Activated naive CD8-positive, alpha-beta T cell treated with anti-CD3 and anti-CD28 coated beads, Interleukin-2, amount 50 U/mL, for 24 hours (primary cell): ENCODE measurements around the gene SH3RF3.
A peak's percentile ranks its signal among the peaks of the same experiment; 100 is the strongest.
"Not testable (repeated sequence)": the region's sequence is repeated elsewhere in the genome, so short reads cannot be mapped to it uniquely, and the experiment has no call there.

Source experiments
- ATAC-seq: fragments of 150-1000 bp; cut with Tn5 transposase; one replicate; pipeline ENCODE4 v1.10.0; 2021
- DNase-seq: peaks from one replicate; pipeline ENCODE4 v3.0.0; 2021
- H3K27ac Mint-ChIP-seq: one replicate; pipeline ENCODE4 v1.8.0; 2021; ENCODE audit warnings: mild to moderate bottlenecking, mixed read lengths
- H3K27me3 Mint-ChIP-seq: one replicate; pipeline ENCODE4 v1.8.0; 2021; ENCODE audit warnings: mixed read lengths
- H3K36me3 Mint-ChIP-seq: one replicate; pipeline ENCODE4 v1.8.0; 2021; ENCODE audit warnings: low read depth, mixed read lengths
- H3K4me1 Mint-ChIP-seq: one replicate; pipeline ENCODE4 v1.8.0; 2021; ENCODE audit warnings: mixed read lengths
- H3K4me3 Mint-ChIP-seq: one replicate; pipeline ENCODE4 v1.8.0; 2021; ENCODE audit warnings: mild to moderate bottlenecking, moderate library complexity, mixed read lengths
- H3K9me3 Mint-ChIP-seq: one replicate; pipeline ENCODE4 v1.8.0; 2021; ENCODE audit warnings: mixed read lengths

The SH3RF3 gene

GRCh38 chr2:109098921-109099273 is 30.1 kb upstream of the SH3RF3 start:
- no peaks in the 10 kb centered on the region for H3K27me3 Mint-ChIP-seq
- ATAC-seq, result no peak
- peaks cover 11% of the 10 kb centered on the region for H3K4me1 Mint-ChIP-seq
- no peak for DNase-seq
- H3K4me3 Mint-ChIP-seq, result no peak overlapping the region
- no peak overlapping the region for H3K27ac Mint-ChIP-seq
- H3K36me3 Mint-ChIP-seq, result no peaks in the 10 kb centered on the region
- H3K9me3 Mint-ChIP-seq, result peaks cover 10% of the 10 kb centered on the region

DNA sequence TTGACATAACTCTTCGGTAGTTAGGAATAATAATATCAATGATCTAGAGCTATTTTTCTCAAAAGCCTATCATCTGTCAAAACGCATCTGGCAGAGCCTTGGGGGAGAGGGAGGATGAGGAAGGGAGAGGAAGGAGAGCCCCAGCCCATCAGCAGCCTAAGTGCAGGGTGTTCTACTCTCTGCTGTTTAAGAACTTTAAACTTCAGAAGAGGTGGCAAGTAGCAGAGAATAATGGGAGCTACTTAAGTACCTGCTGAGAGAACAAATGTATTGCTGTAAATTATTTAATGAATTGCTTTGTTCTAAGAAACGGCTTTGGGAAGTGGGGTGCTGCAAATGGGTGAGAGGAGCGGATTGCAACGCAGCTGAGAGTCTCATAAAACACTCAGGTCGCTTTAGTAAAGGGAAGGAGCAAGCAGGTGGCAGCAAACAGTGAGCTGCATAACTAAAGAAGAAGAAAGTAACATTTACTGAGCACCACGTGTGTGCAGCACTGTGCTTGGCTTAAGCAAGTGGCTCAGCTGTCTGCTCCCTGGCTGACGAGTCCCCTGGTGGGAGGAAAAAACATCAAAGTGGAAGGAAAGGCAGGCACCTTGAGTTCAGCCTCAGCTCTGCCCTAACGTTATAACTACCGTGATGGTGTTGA is 26.3 kb upstream of the SH3RF3 start:
- DNase-seq (no peak), ATAC-seq (peak; percentile 54)
- H3K27me3 Mint-ChIP-seq, result no peaks in the 10 kb centered on the region
- H3K4me1 Mint-ChIP-seq, result peaks cover 11% of the 10 kb centered on the region
- H3K9me3 Mint-ChIP-seq, result no peaks in the 10 kb centered on the region
- H3K4me3 Mint-ChIP-seq, result no peak overlapping the region
- no peak overlapping the region for H3K27ac Mint-ChIP-seq
- H3K36me3 Mint-ChIP-seq, result no peaks in the 10 kb centered on the region

DNA sequence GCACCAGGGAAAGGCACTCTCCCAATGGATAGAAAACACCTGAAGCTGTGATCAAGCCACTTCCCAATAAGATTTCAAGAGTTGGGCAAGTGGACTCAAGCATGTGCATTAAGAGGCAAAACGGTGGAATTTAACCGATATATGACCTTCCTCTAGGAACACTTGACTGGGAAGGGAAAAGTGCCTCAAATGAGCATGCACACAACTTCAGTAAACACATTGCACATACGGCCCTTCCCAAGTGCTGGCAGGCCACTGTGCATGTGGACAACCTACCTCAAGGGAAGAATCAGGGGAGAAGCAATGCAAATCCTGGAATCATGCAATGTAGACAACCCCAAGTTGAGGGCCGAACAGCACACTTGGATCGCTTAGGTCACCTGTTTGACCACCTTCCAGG is 23.9 kb upstream of the SH3RF3 start:
- no peaks in the 10 kb centered on the region for H3K9me3 Mint-ChIP-seq
- H3K27me3 Mint-ChIP-seq, result no peaks in the 10 kb centered on the region
- H3K27ac Mint-ChIP-seq, result no peak overlapping the region
- ATAC-seq (no peak), DNase-seq (no peak)
- H3K4me1 Mint-ChIP-seq, result peaks cover 11% of the 10 kb centered on the region
- no peaks in the 10 kb centered on the region for H3K36me3 Mint-ChIP-seq
- no peak overlapping the region for H3K4me3 Mint-ChIP-seq

DNA sequence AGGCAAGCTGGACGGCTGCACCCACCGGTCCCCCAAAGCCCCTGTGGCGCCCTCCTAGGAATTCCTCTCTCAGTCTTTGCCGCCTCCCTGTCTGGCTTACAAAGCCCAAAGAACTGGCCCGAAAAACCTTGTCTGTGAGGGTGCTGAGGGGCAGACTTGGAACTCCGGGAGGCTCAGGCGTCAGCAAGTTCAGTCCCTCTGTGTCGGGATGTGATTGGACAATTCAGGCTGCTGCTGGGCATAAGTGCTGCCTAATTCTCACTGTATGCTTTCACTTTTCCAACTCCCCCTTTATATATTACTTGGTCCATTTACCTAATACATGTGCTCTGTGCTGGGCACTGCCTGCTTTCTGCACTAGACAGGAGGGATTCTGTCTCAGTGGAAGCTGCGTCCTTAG is 20.3 kb upstream of the SH3RF3 start:
- ATAC-seq, result no peak
- H3K9me3 Mint-ChIP-seq, result no peaks in the 10 kb centered on the region
- DNase-seq, result no peak
- H3K27ac Mint-ChIP-seq, result no peak overlapping the region
- H3K4me1 Mint-ChIP-seq, result no peaks in the 10 kb centered on the region
- no peak overlapping the region for H3K4me3 Mint-ChIP-seq
- H3K36me3 Mint-ChIP-seq, result no peaks in the 10 kb centered on the region
- H3K27me3 Mint-ChIP-seq, result no peaks in the 10 kb centered on the region

DNA sequence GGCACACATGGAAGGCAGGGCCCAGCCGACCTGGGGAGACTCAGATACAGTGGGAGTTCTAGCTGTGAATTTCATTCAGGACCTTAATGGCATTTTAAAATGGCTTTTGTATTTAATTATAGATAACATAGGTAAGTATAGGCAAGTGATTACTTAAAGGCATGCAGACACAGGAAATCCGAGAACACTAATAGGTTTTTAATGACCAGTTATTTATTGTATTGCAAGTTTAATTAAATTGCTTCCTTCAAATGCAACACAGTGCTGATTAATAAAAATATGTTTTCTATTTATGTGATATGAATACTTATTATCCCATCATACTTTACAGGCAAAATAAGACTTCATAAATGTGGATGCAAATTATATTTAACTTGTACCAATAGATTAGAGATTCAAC is 19.7 kb upstream of the SH3RF3 start:
- Mint-ChIP-seq H3K27me3 (no peaks in the 10 kb centered on the region), H3K9me3 (no peaks in the 10 kb centered on the region), H3K27ac (no peak overlapping the region), H3K4me1 (no peaks in the 10 kb centered on the region), H3K4me3 (no peak overlapping the region), H3K36me3 (no peaks in the 10 kb centered on the region)
- ATAC-seq (no peak), DNase-seq (no peak)

DNA sequence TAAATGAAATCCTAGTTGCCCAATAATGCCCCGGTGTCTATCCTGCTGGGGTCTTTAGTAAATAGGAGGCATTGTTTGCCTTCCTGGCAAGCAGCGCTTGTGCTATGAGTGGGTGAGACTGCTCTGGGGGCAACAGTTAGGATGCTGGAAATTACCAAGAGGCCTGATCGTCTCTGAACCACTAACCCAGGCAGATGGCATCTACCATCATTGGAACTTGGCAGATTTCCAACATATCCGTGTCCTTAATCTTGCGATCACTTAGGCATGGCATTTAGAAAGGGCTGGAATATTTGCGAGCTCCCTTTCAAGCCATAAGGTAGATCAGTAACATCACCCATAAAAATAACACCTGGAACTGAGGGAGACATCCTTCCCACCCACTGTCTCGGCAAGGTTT is 18.8 kb upstream of the SH3RF3 start:
- H3K36me3 Mint-ChIP-seq, result no peaks in the 10 kb centered on the region
- H3K27me3 Mint-ChIP-seq, result no peaks in the 10 kb centered on the region
- H3K9me3 Mint-ChIP-seq, result no peaks in the 10 kb centered on the region
- no peak for DNase-seq
- no peak overlapping the region for H3K4me3 Mint-ChIP-seq
- H3K4me1 Mint-ChIP-seq, result no peaks in the 10 kb centered on the region
- H3K27ac Mint-ChIP-seq, result no peak overlapping the region
- ATAC-seq, result no peak

- not testable (repeated sequence) for H3K36me3 Mint-ChIP-seq, DNase-seq, ATAC-seq, H3K27me3 Mint-ChIP-seq, H3K9me3 Mint-ChIP-seq, H3K27ac Mint-ChIP-seq, H3K4me3 Mint-ChIP-seq
- peaks cover 12% of the 10 kb centered on the region for H3K4me1 Mint-ChIP-seq
Observed at GRCh38 chr2:109117181-109117580, 11.8 kb upstream of the SH3RF3 start.

DNA sequence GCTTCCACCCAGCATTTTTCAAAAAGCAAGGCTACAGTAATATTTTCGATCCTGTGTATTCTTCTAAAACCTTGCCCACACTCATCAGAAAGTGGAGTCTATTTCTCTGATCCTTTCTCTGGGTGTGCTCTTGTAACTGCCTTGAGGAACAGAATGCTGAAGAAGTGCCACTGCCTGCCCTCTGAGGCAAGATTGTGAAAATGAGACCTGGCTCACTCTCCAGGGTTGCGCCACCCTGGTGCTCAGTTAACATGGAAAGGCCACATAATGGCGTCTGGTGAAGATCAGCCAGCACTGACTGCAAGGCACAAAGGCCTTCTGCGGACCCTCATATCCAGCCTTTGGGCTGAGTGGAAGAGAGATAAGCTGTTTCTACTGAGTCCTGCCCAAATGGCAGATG is 11.2 kb upstream of the SH3RF3 start:
- H3K27me3 Mint-ChIP-seq, result no peaks in the 10 kb centered on the region
- H3K9me3 Mint-ChIP-seq, result no peaks in the 10 kb centered on the region
- no peak overlapping the region for H3K4me3 Mint-ChIP-seq
- DNase-seq, result no peak
- no peaks in the 10 kb centered on the region for H3K36me3 Mint-ChIP-seq
- no peak overlapping the region for H3K27ac Mint-ChIP-seq
- no peak for ATAC-seq
- peaks cover 12% of the 10 kb centered on the region for H3K4me1 Mint-ChIP-seq

DNA sequence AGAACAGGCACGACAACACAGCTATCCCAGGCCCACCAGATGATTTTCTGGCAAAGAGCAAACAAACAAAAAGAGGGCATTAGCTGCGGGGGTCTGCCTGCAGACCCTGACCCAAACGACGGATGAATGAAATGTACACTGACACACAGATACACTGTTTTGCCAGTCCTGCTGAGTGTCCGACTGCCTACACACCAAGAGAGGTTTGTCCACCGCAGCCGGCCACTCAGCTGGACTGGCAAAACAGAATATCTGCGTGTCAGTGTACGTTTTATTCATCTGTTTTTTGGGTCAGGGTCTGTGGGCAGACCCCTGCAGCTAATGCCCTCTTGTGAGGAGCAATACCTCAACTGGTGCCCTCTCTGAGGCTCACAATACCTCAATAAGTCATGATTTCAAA is 10.7 kb upstream of the SH3RF3 start:
- no peaks in the 10 kb centered on the region for H3K27me3 Mint-ChIP-seq
- no peaks in the 10 kb centered on the region for H3K9me3 Mint-ChIP-seq
- DNase-seq (no peak), ATAC-seq (no peak)
- H3K4me1 Mint-ChIP-seq, result peaks cover 12% of the 10 kb centered on the region
- H3K4me3 Mint-ChIP-seq, result no peak overlapping the region
- H3K36me3 Mint-ChIP-seq, result no peaks in the 10 kb centered on the region
- no peak overlapping the region for H3K27ac Mint-ChIP-seq

DNA sequence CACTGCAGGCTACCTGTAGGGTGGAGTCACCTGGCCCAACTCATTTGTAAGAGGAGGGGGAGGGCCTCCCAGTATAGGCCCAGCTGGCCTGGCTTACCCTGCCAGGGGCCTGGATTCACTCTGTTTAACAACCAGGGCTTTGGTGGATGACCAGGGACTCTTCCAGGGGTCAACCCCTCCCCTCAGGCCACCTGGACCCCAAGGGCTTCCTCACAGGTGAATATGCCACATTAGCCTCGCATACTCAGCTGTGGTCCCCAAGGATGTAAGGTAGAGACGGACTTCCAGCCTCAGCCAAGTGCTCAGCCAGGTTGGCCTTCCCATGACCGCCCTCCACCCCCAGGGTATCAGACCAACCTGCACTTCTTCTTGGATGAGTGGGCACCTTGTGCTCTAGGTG is 8.8 kb upstream of the SH3RF3 start:
- DNase-seq (no peak), ATAC-seq (no peak)
- no peaks in the 10 kb centered on the region for H3K36me3 Mint-ChIP-seq
- no peaks in the 10 kb centered on the region for H3K9me3 Mint-ChIP-seq
- no peak overlapping the region for H3K27ac Mint-ChIP-seq
- peaks cover 13% of the 10 kb centered on the region for H3K4me1 Mint-ChIP-seq
- no peak overlapping the region for H3K4me3 Mint-ChIP-seq
- H3K27me3 Mint-ChIP-seq, result no peaks in the 10 kb centered on the region

DNA sequence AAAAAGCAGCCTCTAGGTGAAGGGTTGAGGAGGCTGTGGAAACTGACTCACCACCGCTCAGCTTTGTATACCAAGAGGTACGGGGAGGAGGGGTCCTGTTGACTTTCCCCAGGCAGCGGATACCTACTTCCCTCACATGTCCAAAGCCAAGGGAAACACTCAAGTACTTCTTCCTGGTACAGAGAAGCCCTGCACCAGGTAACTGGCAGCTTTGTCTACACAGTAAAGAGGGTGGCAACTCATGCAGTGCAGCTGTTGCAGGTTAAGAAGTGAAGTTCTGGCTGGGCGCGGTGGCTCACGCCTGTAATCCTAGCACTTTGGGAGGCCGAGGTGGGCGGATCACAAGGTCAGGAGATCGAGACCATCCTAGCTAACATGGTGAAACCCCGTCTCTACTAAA is 8.3 kb upstream of the SH3RF3 start:
- not testable (repeated sequence) for DNase-seq

DNA sequence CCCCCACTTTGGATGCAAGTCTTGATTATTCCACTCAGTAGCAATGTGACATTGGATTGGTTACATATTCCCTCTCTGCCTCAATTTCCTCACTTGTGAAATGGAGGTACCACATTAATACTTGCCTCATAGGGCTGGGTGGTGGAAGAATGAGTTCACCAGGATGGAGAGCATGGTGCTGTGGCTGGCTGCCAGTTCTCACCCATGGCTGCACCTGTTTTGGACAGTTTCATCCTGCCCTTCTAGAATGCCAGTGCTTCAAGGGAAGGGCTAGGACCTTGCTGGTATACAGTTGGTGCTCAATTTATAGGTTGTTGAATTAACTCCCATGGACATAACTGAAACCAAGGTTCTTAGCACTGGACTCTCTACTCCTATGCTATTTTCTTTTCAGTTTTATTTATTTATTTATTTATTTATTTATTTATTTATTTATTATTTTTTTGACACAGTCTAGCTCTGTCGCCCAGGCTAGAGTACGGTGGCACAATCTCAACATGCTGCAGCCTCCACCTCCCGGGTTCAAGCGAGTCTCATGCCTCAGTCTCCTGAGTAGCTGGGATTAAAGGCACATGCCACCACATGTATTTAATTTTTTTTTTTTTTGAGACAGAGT is 5.3 kb upstream of the SH3RF3 start:
- no peak for DNase-seq
- Mint-ChIP-seq H3K36me3 (no peaks in the 10 kb centered on the region), H3K4me1 (peaks cover 20% of the 10 kb centered on the region), H3K9me3 (no peaks in the 10 kb centered on the region), H3K27me3 (peaks cover 2% of the 10 kb centered on the region), H3K27ac (no peak overlapping the region), H3K4me3 (no peak overlapping the region)
- no peak for ATAC-seq

More for the DNA sequence above, 8.3 kb upstream of the SH3RF3 start:
- peaks cover 18% of the 10 kb centered on the region for H3K4me1 Mint-ChIP-seq
- not testable (repeated sequence) for H3K36me3 Mint-ChIP-seq, H3K27ac Mint-ChIP-seq, H3K4me3 Mint-ChIP-seq, H3K9me3 Mint-ChIP-seq, ATAC-seq, H3K27me3 Mint-ChIP-seq

- H3K27me3 Mint-ChIP-seq, result peaks cover 3% of the 10 kb centered on the region
- no peaks in the 10 kb centered on the region for H3K36me3 Mint-ChIP-seq
- H3K4me3 Mint-ChIP-seq, result no peak overlapping the region
- no peak overlapping the region for H3K27ac Mint-ChIP-seq
- DNase-seq (peak; percentile 10), ATAC-seq (no peak)
- H3K9me3 Mint-ChIP-seq, result no peaks in the 10 kb centered on the region
- H3K4me1 Mint-ChIP-seq, result peaks cover 21% of the 10 kb centered on the region
Observed at GRCh38 chr2:109124982-109125592, 3.9 kb upstream of the SH3RF3 start.

DNA sequence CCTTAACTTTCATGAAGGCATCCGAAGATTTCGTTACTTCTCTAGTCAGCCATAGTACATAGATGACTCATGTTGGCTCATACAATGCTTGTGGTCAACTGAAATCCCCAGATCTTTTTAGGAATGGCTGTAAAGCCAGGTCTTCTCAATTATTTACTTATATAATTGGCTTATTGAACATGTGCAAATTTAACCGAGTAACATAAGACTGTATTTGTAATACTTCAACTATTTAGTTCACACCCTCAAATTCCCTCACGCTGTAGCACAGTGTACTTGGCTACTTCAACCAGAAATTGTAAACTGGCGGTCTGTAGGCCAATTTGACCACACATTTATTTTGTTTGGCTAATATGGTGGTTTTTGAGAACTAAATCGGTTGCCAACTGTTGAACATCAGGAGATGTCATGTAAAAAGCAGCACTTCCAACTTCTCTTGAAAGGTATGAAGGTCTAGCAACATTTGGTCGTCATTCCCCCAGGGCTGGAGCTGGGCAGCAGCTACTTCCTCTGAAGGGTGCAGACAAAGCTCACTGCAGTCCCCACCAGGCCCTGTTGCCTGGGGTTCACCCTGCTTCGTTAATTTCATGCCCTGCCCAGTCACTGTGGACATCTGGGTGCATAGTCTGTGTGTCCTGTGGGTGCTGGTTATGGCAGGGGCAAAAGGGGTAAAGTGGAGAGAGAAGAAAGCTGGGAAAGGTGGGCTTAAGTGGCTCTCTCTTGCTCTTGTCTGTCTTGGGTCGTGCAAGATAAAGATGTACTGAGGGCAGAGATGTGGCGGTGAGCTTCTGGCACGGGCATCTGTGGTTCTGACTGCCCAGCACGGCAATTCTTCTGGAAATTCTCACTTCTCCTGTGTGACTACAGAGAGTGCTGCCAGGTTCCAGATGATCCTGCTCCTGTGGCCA is 3.2 kb upstream of the SH3RF3 start:
- no peaks in the 10 kb centered on the region for H3K36me3 Mint-ChIP-seq
- DNase-seq, result no peak
- no peak for ATAC-seq
- no peaks in the 10 kb centered on the region for H3K9me3 Mint-ChIP-seq
- peaks cover 8% of the 10 kb centered on the region for H3K27me3 Mint-ChIP-seq
- peaks cover 25% of the 10 kb centered on the region for H3K4me1 Mint-ChIP-seq
- H3K4me3 Mint-ChIP-seq, result no peak overlapping the region
- H3K27ac Mint-ChIP-seq, result peak overlapping the region; percentile 60

DNA sequence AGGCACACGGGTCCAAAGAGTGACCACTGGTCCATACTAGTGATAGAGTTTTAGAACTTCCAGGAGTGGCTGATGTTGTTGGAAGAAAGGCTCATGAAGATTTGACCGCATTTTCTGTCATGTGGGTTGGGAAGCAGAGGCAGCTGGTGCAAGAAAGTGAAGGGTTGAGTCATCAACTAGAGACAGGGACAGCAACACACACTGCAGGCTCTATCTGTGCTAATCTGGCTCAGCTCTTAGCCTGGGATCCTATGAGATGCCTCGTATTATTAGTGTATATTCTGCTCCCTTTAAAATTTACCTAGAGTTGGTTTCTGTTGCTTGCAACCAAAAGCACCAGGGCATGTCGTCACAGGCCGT is 2.5 kb upstream of the SH3RF3 start:
- H3K4me1 Mint-ChIP-seq, result peaks cover 27% of the 10 kb centered on the region
- ATAC-seq (no peak), DNase-seq (no peak)
- H3K9me3 Mint-ChIP-seq, result no peaks in the 10 kb centered on the region
- peak overlapping the region; percentile 60 for H3K27ac Mint-ChIP-seq
- H3K4me3 Mint-ChIP-seq, result no peak overlapping the region
- H3K27me3 Mint-ChIP-seq, result peaks cover 10% of the 10 kb centered on the region
- no peaks in the 10 kb centered on the region for H3K36me3 Mint-ChIP-seq
